ENCODE measurements around the gene CTBP2.

Gene CTBP2

GRCh38 chr10:125076121-125076825 is 84.1 kb downstream of the CTBP2 start:
- Histone ChIP-seq H3K27ac (no peak overlapping the region), H3K4me3 (no peak overlapping the region), H3K27me3 (no peaks in the 10 kb centered on the region), H3K9me3 (no peaks in the 10 kb centered on the region), H3K36me3 (peaks cover 0 to 26% (median 10%) of the 10 kb centered on the region in 3 donors), H3K4me1 (peaks cover 0 to 7% (median 0%) of the 10 kb centered on the region in 4 donors)
- intact Hi-C loops (cut with DNase I; ENCODE audit: low total_unique reads), result no loop called here
- DNase-seq, result no peak
- TF ChIP-seq CTCF (IDR thresholded peaks at IDR 0.05), result no peak

GRCh38 chr10:125073996-125074395 is 86.4 kb downstream of the CTBP2 start:
- DNase-seq, result no peak
- no peaks in the 10 kb centered on the region for H3K27me3 ChIP-seq
- H3K36me3 ChIP-seq, result peaks cover 0 to 32% (median 10%) of the 10 kb centered on the region in 3 donors
- intact Hi-C loops (cut with DNase I; ENCODE audit: low total_unique reads), result no loop called here
- H3K4me1 ChIP-seq, result peaks cover 0 to 7% (median 3%) of the 10 kb centered on the region in 4 donors
- no peaks in the 10 kb centered on the region for H3K9me3 ChIP-seq
- no peak overlapping the region for H3K27ac ChIP-seq
- H3K4me3 ChIP-seq, result no peak overlapping the region
- TF ChIP-seq CTCF (IDR thresholded peaks at IDR 0.05), result no peak

GRCh38 chr10:125072794-125073193 is 87.6 kb downstream of the CTBP2 start:
- DNase-seq, result no peak
- no peak overlapping the region for H3K27ac ChIP-seq
- intact Hi-C loops (cut with DNase I; ENCODE audit: low total_unique reads), result no loop called here

GRCh38 chr10:125071008-125071407 is 89.4 kb downstream of the CTBP2 start:
- intact Hi-C loops (cut with DNase I; ENCODE audit: low total_unique reads), result no loop called here
- no peak for DNase-seq

More at GRCh38 chr10:125072794-125073193, 87.6 kb downstream of the CTBP2 start:
- no peak overlapping the region for H3K4me3 ChIP-seq
- H3K27me3 ChIP-seq, result no peaks in the 10 kb centered on the region
- H3K9me3 ChIP-seq, result no peaks in the 10 kb centered on the region
- peaks cover 0 to 32% (median 10%) of the 10 kb centered on the region in 3 donors for H3K36me3 ChIP-seq
- TF ChIP-seq CTCF (IDR thresholded peaks at IDR 0.05), result no peak
- H3K4me1 ChIP-seq, result peaks cover 0 to 19% (median 12%) of the 10 kb centered on the region in 4 donors

GRCh38 chr10:125068406-125068805 is 92.0 kb downstream of the CTBP2 start:
- no peaks in the 10 kb centered on the region for H3K9me3 ChIP-seq
- no peak for DNase-seq
- H3K4me3 ChIP-seq, result no peak overlapping the region
- H3K27ac ChIP-seq, result peak overlapping the region in 1 of 2 donors; percentile 1
- H3K4me1 ChIP-seq, result peaks cover 0 to 56% (median 36%) of the 10 kb centered on the region in 4 donors
- intact Hi-C loops (cut with DNase I; ENCODE audit: low total_unique reads), result loop anchor here (10.0 kb wide), 1 partner anchor 154 kb away; no protein-coding TSS in a partner anchor
- H3K36me3 ChIP-seq, result peaks cover 0 to 20% (median 0%) of the 10 kb centered on the region in 3 donors
- TF ChIP-seq CTCF (IDR thresholded peaks at IDR 0.05), result no peak
- H3K27me3 ChIP-seq, result no peaks in the 10 kb centered on the region

More at GRCh38 chr10:125071008-125071407, 89.4 kb downstream of the CTBP2 start:
- peaks cover 0 to 32% (median 10%) of the 10 kb centered on the region in 3 donors for H3K36me3 ChIP-seq
- no peak overlapping the region for H3K4me3 ChIP-seq
- no peak for TF ChIP-seq CTCF (IDR thresholded peaks at IDR 0.05)
- no peak overlapping the region for H3K27ac ChIP-seq
- peaks cover 0 to 30% (median 13%) of the 10 kb centered on the region in 4 donors for H3K4me1 ChIP-seq
- no peaks in the 10 kb centered on the region for H3K9me3 ChIP-seq
- H3K27me3 ChIP-seq, result no peaks in the 10 kb centered on the region

Measured in tibial artery (tissue), 4 donors.